Measurements from ENCODE around the gene FRMD5. TPM values are rescaled to one million over a fixed set of nuclear protein-coding genes. Genes with fewer than 3 reads are reported as not detected.
"Not testable (repeated sequence)": the region's sequence is repeated elsewhere in the genome, so short reads cannot be mapped to it uniquely, and the experiment has no call there.

FRMD5 gene
- total and polyA plus RNA-seq, 2 donors, result 0.32 to 2.9 TPM

GRCh38 chr15:44029940-44030568, 165.0 kb downstream of the FRMD5 start:
- no peak overlapping the region for H3K27ac ChIP-seq (ENCODE audit: low read depth)
- H3K4me1 ChIP-seq (ENCODE audit: insufficient read depth), result no peaks in the 10 kb centered on the region
- no peak overlapping the region for H3K4me3 ChIP-seq (ENCODE audit: low read depth, low read length)
- no peak for DNase-seq (ENCODE audit: extremely low spot score)
- H3K36me3 ChIP-seq (ENCODE audit: insufficient read depth), result no peaks in the 10 kb centered on the region
- WGBS, result 59% methylated on average over 2 of the region's 2 CpGs

- no peak for DNase-seq (ENCODE audit: extremely low spot score)
- WGBS, result 60% methylated on average over 2 of the region's 2 CpGs
- Histone ChIP-seq H3K4me3 (ENCODE audit: low read depth, low read length) (no peak overlapping the region), H3K27ac (ENCODE audit: low read depth) (no peak overlapping the region), H3K4me1 (ENCODE audit: insufficient read depth) (no peaks in the 10 kb centered on the region), H3K36me3 (ENCODE audit: insufficient read depth) (no peaks in the 10 kb centered on the region)
These were observed 166.1 kb downstream of the FRMD5 start for GRCh38 chr15:44029003-44029402.

GRCh38 chr15:44028349-44028748, 166.7 kb downstream of the FRMD5 start:
- no peak for DNase-seq (ENCODE audit: extremely low spot score)
- Histone ChIP-seq H3K4me1 (ENCODE audit: insufficient read depth) (no peaks in the 10 kb centered on the region), H3K27ac (ENCODE audit: low read depth) (no peak overlapping the region), H3K36me3 (ENCODE audit: insufficient read depth) (no peaks in the 10 kb centered on the region), H3K4me3 (ENCODE audit: low read depth, low read length) (no peak overlapping the region)
- WGBS, result 78% methylated on average over 1 of the region's 1 CpG

GRCh38 chr15:44024155-44024554, 170.9 kb downstream of the FRMD5 start:
- no peak for DNase-seq (ENCODE audit: extremely low spot score)
- Histone ChIP-seq H3K27ac (ENCODE audit: low read depth) (no peak overlapping the region), H3K4me3 (ENCODE audit: low read depth, low read length) (no peak overlapping the region), H3K36me3 (ENCODE audit: insufficient read depth) (no peaks in the 10 kb centered on the region), H3K4me1 (ENCODE audit: insufficient read depth) (no peaks in the 10 kb centered on the region)
- WGBS, result 63% methylated on average over 1 of the region's 1 CpG

GRCh38 chr15:44023176-44023575, 171.9 kb downstream of the FRMD5 start:
- Histone ChIP-seq H3K36me3 (ENCODE audit: insufficient read depth) (no peaks in the 10 kb centered on the region), H3K4me3 (ENCODE audit: low read depth, low read length) (no peak overlapping the region), H3K27ac (ENCODE audit: low read depth) (no peak overlapping the region), H3K4me1 (ENCODE audit: insufficient read depth) (no peaks in the 10 kb centered on the region)
- 90% methylated on average over 2 of the region's 2 CpGs for WGBS
- no peak for DNase-seq (ENCODE audit: extremely low spot score)

GRCh38 chr15:44018151-44018550, 176.9 kb downstream of the FRMD5 start:
- no peaks in the 10 kb centered on the region for H3K4me1 ChIP-seq (ENCODE audit: insufficient read depth)
- H3K4me3 ChIP-seq (ENCODE audit: low read depth, low read length), result no peak overlapping the region
- H3K36me3 ChIP-seq (ENCODE audit: insufficient read depth), result no peaks in the 10 kb centered on the region
- 48% methylated on average over 2 of the region's 2 CpGs for WGBS
- DNase-seq (ENCODE audit: extremely low spot score), result no peak
- no peak overlapping the region for H3K27ac ChIP-seq (ENCODE audit: low read depth)

GRCh38 chr15:44015545-44016305, 179.3 kb downstream of the FRMD5 start:
- no peak for DNase-seq (ENCODE audit: extremely low spot score)
- 59% methylated on average over 3 of the region's 3 CpGs for WGBS
- no peaks in the 10 kb centered on the region for H3K36me3 ChIP-seq (ENCODE audit: insufficient read depth)
- H3K4me1 ChIP-seq (ENCODE audit: insufficient read depth), result no peaks in the 10 kb centered on the region
- H3K4me3 ChIP-seq (ENCODE audit: low read depth, low read length), result no peak overlapping the region
- no peak overlapping the region for H3K27ac ChIP-seq (ENCODE audit: low read depth)

GRCh38 chr15:44011238-44011854, 183.7 kb downstream of the FRMD5 start:
- no peak for DNase-seq (ENCODE audit: extremely low spot score)
- H3K36me3 ChIP-seq (ENCODE audit: insufficient read depth), result no peaks in the 10 kb centered on the region
- 70% methylated on average over 5 of the region's 5 CpGs for WGBS
- H3K27ac ChIP-seq (ENCODE audit: low read depth), result no peak overlapping the region
- H3K4me3 ChIP-seq (ENCODE audit: low read depth, low read length), result no peak overlapping the region
- H3K4me1 ChIP-seq (ENCODE audit: insufficient read depth), result no peaks in the 10 kb centered on the region

- WGBS, result 91% methylated on average over 1 of the region's 1 CpG
- no peak overlapping the region for H3K4me3 ChIP-seq (ENCODE audit: low read depth, low read length)
These were observed 185.0 kb downstream of the FRMD5 start for GRCh38 chr15:44010089-44010488.

GRCh38 chr15:44009038-44009437, 186.0 kb downstream of the FRMD5 start:
- no peaks in the 10 kb centered on the region for H3K4me1 ChIP-seq (ENCODE audit: insufficient read depth)
- H3K4me3 ChIP-seq (ENCODE audit: low read depth, low read length), result no peak overlapping the region
- no peak overlapping the region for H3K27ac ChIP-seq (ENCODE audit: low read depth)
- no peaks in the 10 kb centered on the region for H3K36me3 ChIP-seq (ENCODE audit: insufficient read depth)
- DNase-seq (ENCODE audit: extremely low spot score), result no peak
- WGBS, result 77% methylated on average over 2 of the region's 2 CpGs

More at GRCh38 chr15:44010089-44010488, 185.0 kb downstream of the FRMD5 start:
- no peak for DNase-seq (ENCODE audit: extremely low spot score)
- Histone ChIP-seq H3K27ac (ENCODE audit: low read depth) (no peak overlapping the region), H3K36me3 (ENCODE audit: insufficient read depth) (no peaks in the 10 kb centered on the region), H3K4me1 (ENCODE audit: insufficient read depth) (no peaks in the 10 kb centered on the region)

GRCh38 chr15:44000248-44000647, 194.8 kb downstream of the FRMD5 start:
- 42% methylated on average over 6 of the region's 6 CpGs for WGBS
- H3K27ac ChIP-seq (ENCODE audit: low read depth); H3K36me3 ChIP-seq (ENCODE audit: insufficient read depth); DNase-seq (ENCODE audit: extremely low spot score); H3K4me1 ChIP-seq (ENCODE audit: insufficient read depth); H3K4me3 ChIP-seq (ENCODE audit: low read depth, low read length): not testable (repeated sequence)

- Histone ChIP-seq H3K4me3 (ENCODE audit: low read depth, low read length) (no peak overlapping the region), H3K36me3 (ENCODE audit: insufficient read depth) (no peaks in the 10 kb centered on the region), H3K27ac (ENCODE audit: low read depth) (no peak overlapping the region), H3K4me1 (ENCODE audit: insufficient read depth) (no peaks in the 10 kb centered on the region)
- 36% methylated on average over 4 of the region's 4 CpGs for WGBS
- DNase-seq (ENCODE audit: extremely low spot score), result no peak
These were observed 196.5 kb downstream of the FRMD5 start for GRCh38 chr15:43998607-43999006.

- H3K4me1 ChIP-seq (ENCODE audit: insufficient read depth), result no peaks in the 10 kb centered on the region
- no peak overlapping the region for H3K27ac ChIP-seq (ENCODE audit: low read depth)
- 66% methylated on average over 2 of the region's 2 CpGs for WGBS
- no peak overlapping the region for H3K4me3 ChIP-seq (ENCODE audit: low read depth, low read length)
- no peaks in the 10 kb centered on the region for H3K36me3 ChIP-seq (ENCODE audit: insufficient read depth)
- DNase-seq (ENCODE audit: extremely low spot score), result no peak
These were observed 203.9 kb downstream of the FRMD5 start for GRCh38 chr15:43991206-43991605.

GRCh38 chr15:43989938-43990337, 205.1 kb downstream of the FRMD5 start:
- 93% methylated on average over 15 of the region's 15 CpGs for WGBS

More at GRCh38 chr15:43989938-43990337, 205.1 kb downstream of the FRMD5 start:
- Histone ChIP-seq H3K4me3 (ENCODE audit: low read depth, low read length) (no peak overlapping the region), H3K4me1 (ENCODE audit: insufficient read depth) (no peaks in the 10 kb centered on the region), H3K36me3 (ENCODE audit: insufficient read depth) (no peaks in the 10 kb centered on the region), H3K27ac (ENCODE audit: low read depth) (no peak overlapping the region)
- no peak for DNase-seq (ENCODE audit: extremely low spot score)
